Mammary epithelial cell (primary cell): ENCODE measurements around the gene GRB14.
"Not testable (repeated sequence)": the region's sequence is repeated elsewhere in the genome, so short reads cannot be mapped to it uniquely, and the experiment has no call there.

Source experiments
- EZH2 ChIP-seq: IDR thresholded peaks from 2 replicates; pipeline ENCODE4 v1.6.1; 2012; ENCODE audit warnings: low read length, inconsistent platforms, borderline replicate concordance
- TF ChIP-seq, protein P1 (sequence below), 2 donors: IDR thresholded peaks in 1 of 2; conservative IDR thresholded peaks in 1 of 2; 2 replicates each; pipeline ENCODE4 v1.5.1; 2011 to 2012; ENCODE audit warnings: inconsistent platforms in 2 of 2, low read length in 2 of 2, mild to moderate bottlenecking in 2 of 2, control low read depth in 1 of 2, low read depth in 1 of 2; ENCODE audit not compliant: insufficient read depth in 1 of 2; ENCODE audit errors: extremely low read depth in 1 of 2

DNA sequence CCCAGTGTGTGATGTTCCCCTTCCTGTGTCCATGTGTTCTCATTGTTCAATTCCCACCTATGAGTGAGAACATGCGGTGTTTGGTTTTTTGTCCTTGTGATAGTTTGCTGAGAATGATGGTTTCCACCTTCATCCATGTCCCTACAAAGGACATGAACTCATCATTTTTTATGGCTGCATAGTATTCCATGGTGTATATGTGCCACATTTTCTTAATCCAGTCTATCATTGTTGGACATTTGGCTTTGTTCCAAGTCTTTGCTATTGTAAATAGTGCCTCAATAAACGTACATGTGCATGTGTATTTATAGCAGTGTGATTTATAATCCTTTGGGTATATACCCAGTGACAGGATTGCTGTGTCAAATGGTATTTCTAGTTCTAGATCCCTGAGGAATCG, 7.0 kb upstream of the GRB14 start:
- TF ChIP-seq EZH2 = not testable (repeated sequence)
- TF ChIP-seq, protein P1, sequence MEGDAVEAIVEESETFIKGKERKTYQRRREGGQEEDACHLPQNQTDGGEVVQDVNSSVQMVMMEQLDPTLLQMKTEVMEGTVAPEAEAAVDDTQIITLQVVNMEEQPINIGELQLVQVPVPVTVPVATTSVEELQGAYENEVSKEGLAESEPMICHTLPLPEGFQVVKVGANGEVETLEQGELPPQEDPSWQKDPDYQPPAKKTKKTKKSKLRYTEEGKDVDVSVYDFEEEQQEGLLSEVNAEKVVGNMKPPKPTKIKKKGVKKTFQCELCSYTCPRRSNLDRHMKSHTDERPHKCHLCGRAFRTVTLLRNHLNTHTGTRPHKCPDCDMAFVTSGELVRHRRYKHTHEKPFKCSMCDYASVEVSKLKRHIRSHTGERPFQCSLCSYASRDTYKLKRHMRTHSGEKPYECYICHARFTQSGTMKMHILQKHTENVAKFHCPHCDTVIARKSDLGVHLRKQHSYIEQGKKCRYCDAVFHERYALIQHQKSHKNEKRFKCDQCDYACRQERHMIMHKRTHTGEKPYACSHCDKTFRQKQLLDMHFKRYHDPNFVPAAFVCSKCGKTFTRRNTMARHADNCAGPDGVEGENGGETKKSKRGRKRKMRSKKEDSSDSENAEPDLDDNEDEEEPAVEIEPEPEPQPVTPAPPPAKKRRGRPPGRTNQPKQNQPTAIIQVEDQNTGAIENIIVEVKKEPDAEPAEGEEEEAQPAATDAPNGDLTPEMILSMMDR (conservative IDR thresholded peaks at IDR 0.05 in 1 of 2, IDR thresholded peaks at IDR 0.05 in 1 of 2; ENCODE audit: extremely low read depth in 1 of 2, insufficient read depth in 1 of 2, low read depth in 1 of 2, low read length in 2 of 2) = not testable (repeated sequence)
